Progenitor cell of endocrine pancreas (in vitro differentiated cells): ENCODE measurements around the gene UTF1. TPM values are rescaled to one million over a fixed set of nuclear protein-coding genes. Genes with fewer than 3 reads are reported as not detected.

Experiments used
- DNase-seq: peaks from one replicate; pipeline ENCODE4 v3.0.0; 2021; ENCODE audit warnings: low spot score; ENCODE audit not compliant: unreplicated experiment
- H3K27ac Mint-ChIP-seq: 2 replicates; pipeline ENCODE4 v1.8.0; 2021; ENCODE audit warnings: mild to moderate bottlenecking, moderate library complexity, mixed read lengths
- H3K27me3 Mint-ChIP-seq: 2 replicates; pipeline ENCODE4 v1.8.0; 2021; ENCODE audit warnings: mixed read lengths
- H3K36me3 Mint-ChIP-seq: 2 replicates; pipeline ENCODE4 v1.8.0; 2022; ENCODE audit warnings: mixed read lengths; ENCODE audit not compliant: insufficient read depth
- H3K4me1 Mint-ChIP-seq: 2 replicates; pipeline ENCODE4 v1.8.0; 2021; ENCODE audit warnings: low read depth, mixed read lengths
- H3K4me3 Mint-ChIP-seq: 2 replicates; pipeline ENCODE4 v1.8.0; 2021; ENCODE audit warnings: low read depth, mild to moderate bottlenecking, moderate library complexity, mixed read lengths
- H3K9me3 Mint-ChIP-seq: 2 replicates; pipeline ENCODE4 v1.8.0; 2021; ENCODE audit warnings: low read depth, mixed read lengths
- total RNA-seq: library from RNA; stranded (reverse); gene quantifications from 2 replicates; pipeline ENCODE4 v1.2.1, GENCODE V29; 2021
- TF ChIP-seq, protein P1 (sequence below): fragments of 200-600 bp; sonication (generic); IDR thresholded peaks from one replicate; pipeline ENCODE4 v1.5.0; 2021; ENCODE audit warnings: antibody characterized with exemption, mild to moderate bottlenecking; ENCODE audit not compliant: unreplicated experiment

UTF1 gene
- total RNA-seq, 1 donor from 2014 or later, result not detected

DNA sequence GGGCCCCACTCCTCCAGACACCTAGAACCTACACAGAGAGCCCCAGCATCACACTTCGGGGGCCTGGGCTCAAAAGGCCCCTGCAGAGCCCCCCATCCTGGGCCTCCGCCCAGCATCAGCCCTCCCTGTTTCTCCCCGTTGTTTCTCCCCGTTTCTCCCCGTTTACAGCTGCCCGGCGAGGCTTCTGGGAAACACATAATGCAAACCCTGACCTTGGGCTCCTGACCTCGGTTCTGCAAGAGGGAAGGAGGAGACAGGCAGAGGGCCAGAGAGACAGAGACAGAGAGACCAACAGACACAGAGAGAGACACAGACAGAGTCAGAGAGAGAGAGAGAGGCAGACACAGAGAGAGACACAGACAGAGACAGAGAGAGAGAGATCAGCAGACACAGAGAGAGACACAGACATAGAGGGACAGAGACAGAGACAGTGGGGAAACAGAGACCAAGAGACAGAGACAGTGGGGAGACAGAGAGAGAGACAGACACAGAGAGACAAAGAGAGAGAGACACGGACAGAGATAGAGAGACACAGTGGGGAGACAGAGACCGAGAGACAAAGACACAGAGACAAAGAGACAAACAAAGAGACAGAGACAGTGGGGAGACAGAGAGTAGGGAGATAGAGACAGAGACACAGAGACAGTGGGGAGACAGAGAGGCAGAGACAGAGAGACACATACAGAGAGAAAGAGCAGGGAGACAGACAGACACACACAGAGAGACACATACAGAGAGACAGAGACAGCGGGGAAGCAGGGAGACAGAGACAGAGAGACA is 20.1 kb downstream of the UTF1 start:
- Mint-ChIP-seq H3K27me3 (peaks cover 31% of the 10 kb centered on the region), H3K9me3 (no peaks in the 10 kb centered on the region), H3K27ac (no peak overlapping the region), H3K36me3 (no peaks in the 10 kb centered on the region), H3K4me3 (no peak overlapping the region), H3K4me1 (peaks cover 7% of the 10 kb centered on the region)
- no peak for DNase-seq
- TF ChIP-seq, protein P1, sequence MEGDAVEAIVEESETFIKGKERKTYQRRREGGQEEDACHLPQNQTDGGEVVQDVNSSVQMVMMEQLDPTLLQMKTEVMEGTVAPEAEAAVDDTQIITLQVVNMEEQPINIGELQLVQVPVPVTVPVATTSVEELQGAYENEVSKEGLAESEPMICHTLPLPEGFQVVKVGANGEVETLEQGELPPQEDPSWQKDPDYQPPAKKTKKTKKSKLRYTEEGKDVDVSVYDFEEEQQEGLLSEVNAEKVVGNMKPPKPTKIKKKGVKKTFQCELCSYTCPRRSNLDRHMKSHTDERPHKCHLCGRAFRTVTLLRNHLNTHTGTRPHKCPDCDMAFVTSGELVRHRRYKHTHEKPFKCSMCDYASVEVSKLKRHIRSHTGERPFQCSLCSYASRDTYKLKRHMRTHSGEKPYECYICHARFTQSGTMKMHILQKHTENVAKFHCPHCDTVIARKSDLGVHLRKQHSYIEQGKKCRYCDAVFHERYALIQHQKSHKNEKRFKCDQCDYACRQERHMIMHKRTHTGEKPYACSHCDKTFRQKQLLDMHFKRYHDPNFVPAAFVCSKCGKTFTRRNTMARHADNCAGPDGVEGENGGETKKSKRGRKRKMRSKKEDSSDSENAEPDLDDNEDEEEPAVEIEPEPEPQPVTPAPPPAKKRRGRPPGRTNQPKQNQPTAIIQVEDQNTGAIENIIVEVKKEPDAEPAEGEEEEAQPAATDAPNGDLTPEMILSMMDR, result no peak

DNA sequence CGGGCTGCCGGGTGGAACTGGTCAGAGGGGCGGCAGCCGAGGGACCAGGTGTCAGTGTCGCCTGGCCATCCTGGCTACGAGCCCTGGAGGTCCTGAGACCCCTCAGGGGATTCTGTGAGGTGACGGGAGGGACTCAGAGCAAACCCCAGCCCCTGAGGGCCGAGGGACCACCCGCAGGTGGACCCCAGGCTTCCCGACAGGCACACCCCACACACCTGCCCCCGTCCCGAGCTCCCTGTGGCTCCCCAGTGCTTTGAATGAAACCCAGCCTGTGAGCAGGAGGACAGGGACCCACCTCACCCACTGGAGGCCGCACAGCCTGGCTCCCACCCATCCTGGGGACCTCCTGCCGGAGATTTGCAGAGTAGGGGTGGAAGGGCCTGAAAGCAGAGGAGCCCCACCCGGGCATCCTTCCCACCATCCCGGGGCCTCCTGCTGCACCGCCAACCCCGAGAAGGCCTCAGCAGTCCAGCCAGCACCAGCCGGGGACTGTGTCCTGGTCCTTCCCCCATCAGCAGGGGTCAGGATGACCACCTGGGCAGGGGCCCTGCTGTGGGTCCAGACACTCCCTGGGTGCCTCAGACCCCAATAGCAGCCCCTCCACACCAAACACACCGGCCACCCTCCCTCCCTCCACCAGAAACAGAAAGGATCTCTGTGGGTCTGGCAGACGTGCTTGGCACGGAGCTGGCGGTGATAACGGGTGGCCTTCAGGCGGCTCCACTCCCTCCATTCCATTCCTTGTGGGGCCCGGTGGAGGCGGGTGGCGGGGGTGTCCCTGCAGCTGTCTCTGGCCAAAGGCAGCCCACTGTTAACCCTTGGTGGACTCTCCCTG is 21.6 kb downstream of the UTF1 start:
- H3K27me3 Mint-ChIP-seq, result peaks cover 28% of the 10 kb centered on the region
- no peak for DNase-seq
- H3K4me3 Mint-ChIP-seq, result no peak overlapping the region
- H3K27ac Mint-ChIP-seq, result no peak overlapping the region
- H3K36me3 Mint-ChIP-seq, result no peaks in the 10 kb centered on the region
- no peaks in the 10 kb centered on the region for H3K9me3 Mint-ChIP-seq
- peaks cover 4% of the 10 kb centered on the region for H3K4me1 Mint-ChIP-seq
- TF ChIP-seq, protein P1, result no peak

DNA sequence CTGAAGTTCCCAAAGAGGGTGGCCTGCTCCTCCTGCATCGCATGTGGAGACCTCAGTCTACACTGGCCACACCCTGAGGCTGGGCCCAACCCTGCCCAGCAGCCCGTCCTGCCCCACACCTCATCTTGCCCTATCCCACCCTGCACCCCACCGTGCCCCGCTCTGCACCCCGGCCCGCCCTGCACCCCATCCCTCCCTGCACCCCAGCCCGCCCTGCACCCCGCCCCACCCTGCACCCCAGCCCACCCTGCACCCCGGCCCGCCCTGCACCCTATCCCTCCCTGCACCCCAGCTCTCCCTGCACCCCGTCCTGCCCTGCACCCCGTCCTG is 22.2 kb downstream of the UTF1 start:
- DNase-seq, result no peak
- Mint-ChIP-seq H3K36me3 (no peaks in the 10 kb centered on the region), H3K4me1 (peaks cover 2% of the 10 kb centered on the region), H3K27ac (no peak overlapping the region), H3K27me3 (peaks cover 28% of the 10 kb centered on the region), H3K4me3 (no peak overlapping the region), H3K9me3 (no peaks in the 10 kb centered on the region)
- TF ChIP-seq, protein P1, result no peak

DNA sequence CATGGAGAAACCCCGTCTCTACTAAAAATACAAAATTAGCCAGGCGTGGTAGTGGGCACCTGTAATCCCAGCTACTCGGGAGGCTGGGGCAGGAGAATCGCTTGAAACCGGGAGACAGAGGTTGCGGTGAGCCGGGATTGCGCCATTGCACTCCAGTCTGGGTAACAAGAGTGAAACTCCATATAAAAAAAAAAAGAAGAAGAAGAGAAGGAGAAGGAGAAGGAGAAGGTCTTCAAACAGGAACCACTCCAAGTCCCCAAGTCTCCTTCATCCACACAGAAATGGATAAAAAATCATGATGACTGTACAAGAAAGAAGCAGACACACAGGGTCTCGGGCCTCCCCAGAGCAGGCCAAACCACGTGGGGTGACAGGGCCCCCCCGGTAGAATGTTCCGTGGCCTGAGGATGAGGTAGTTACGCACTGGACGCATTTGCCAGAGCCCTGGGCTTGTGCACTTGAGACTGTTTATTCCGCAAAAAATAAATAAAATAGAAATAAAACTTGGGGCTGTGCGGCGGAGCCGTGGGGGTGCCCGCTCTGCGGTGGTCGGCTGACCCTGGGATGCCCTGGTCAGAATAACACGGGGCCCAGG is 23.4 kb downstream of the UTF1 start:
- Mint-ChIP-seq H3K4me3 (no peak overlapping the region), H3K4me1 (peaks cover 3% of the 10 kb centered on the region), H3K27ac (no peak overlapping the region), H3K27me3 (peaks cover 30% of the 10 kb centered on the region), H3K9me3 (no peaks in the 10 kb centered on the region), H3K36me3 (no peaks in the 10 kb centered on the region)
- TF ChIP-seq, protein P1, result no peak
- no peak for DNase-seq

DNA sequence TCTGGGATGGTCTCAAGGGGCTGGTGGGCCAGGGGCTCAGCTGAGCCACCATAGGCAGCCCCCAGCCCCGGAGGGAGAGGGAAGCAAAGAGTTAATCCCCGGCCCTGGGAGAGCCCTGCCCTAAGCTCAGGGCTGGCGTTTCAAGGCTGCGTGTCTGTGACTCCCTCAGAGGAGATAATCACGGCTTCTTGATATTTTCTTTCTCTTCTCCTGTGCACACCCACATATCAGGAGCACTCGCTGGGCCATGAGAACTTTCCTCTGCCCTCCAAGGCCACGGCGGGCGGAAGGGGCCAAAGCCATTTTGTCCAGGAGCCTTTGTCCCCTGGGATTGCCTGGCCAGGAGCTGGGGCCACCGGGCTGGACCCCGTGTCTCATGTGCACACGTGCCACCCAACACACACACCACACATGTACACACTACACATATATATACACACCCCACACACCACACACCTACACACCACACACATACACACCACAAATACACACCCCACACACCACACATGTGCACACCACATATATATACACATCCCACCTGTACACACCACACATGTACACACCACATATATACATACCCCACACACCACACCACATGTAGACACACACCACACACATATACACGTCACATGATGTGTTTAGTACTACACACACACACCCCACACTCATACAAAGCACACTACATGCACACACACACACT is 24.6 kb downstream of the UTF1 start:
- H3K4me3 Mint-ChIP-seq, result no peak overlapping the region
- no peak for DNase-seq
- no peaks in the 10 kb centered on the region for H3K9me3 Mint-ChIP-seq
- H3K4me1 Mint-ChIP-seq, result peaks cover 3% of the 10 kb centered on the region
- H3K27ac Mint-ChIP-seq, result no peak overlapping the region
- H3K27me3 Mint-ChIP-seq, result peaks cover 29% of the 10 kb centered on the region
- no peaks in the 10 kb centered on the region for H3K36me3 Mint-ChIP-seq
- TF ChIP-seq, protein P1, result no peak
